IMR-90 (cell line): ENCODE results near the gene DCTD. TPM values are rescaled to one million over a fixed set of nuclear protein-coding genes. Genes with fewer than 3 reads are reported as not detected.

ENCODE experiments used
- ATAC-seq: fragments of 200-7000 bp; cut with Tn5 transposase; 2 replicates; pipeline ENCODE4 v1.9.1; 2020; ENCODE audit warnings: low read depth, mild to moderate bottlenecking, moderate library complexity
- BruUV-seq: library from RNA; stranded (reverse); fragments of 400-500 nt; replicated peaks from 2 replicates; lab custom pipeline; 2021; lab: Mats Ljungman, UMichigan
- CTCF ChIA-PET: fragments of 300-600 bp; formaldehyde crosslinking; extraction: SDS; loops from one replicate; lab custom pipeline; 2021; ENCODE audit warnings: antibody characterized with exemption; lab: Yijun Ruan, JAX
- POLR2A ChIA-PET: fragments of 300-600 bp; sonication (Branson Sonifier 250); formaldehyde crosslinking; loops from one replicate; lab custom pipeline; 2022; ENCODE audit warnings: antibody characterized with exemption; ENCODE audit not compliant: unreplicated experiment; lab: Charles Lee
- DNase-seq: peaks from one replicate; pipeline ENCODE4 v3.0.0; 2013
- H2AFZ ChIP-seq: replicated peaks from 2 replicates; pipeline ENCODE3; 2013; ENCODE audit warnings: low read length, mild to moderate bottlenecking; ENCODE audit not compliant: poor library complexity
- H2AK5ac ChIP-seq: 2 replicates; pipeline ENCODE4 v1.6.1; 2013; ENCODE audit warnings: low read depth, low read length, inconsistent platforms
- H2AK9ac ChIP-seq: replicated peaks from 2 replicates; pipeline ENCODE3; 2013; ENCODE audit warnings: mild to moderate bottlenecking, low read depth, low read length, moderate library complexity; ENCODE audit not compliant: poor library complexity
- H2BK120ac ChIP-seq: 2 replicates; pipeline ENCODE4 v1.6.1; 2013; ENCODE audit warnings: low read depth, low read length, inconsistent platforms
- H2BK15ac ChIP-seq: 3 replicates; pipeline ENCODE4 v1.6.1; 2013; ENCODE audit warnings: low read depth, low read length, inconsistent platforms
- H2BK20ac ChIP-seq: 2 replicates; pipeline ENCODE4 v1.6.1; 2013; ENCODE audit warnings: low read depth, mild to moderate bottlenecking, inconsistent platforms, low read length, moderate library complexity
- H2BK5ac ChIP-seq: 2 replicates; pipeline ENCODE4 v1.6.1; 2013; ENCODE audit warnings: mild to moderate bottlenecking, low read depth, low read length, inconsistent platforms; ENCODE audit not compliant: poor library complexity, severe bottlenecking
- H3K14ac ChIP-seq: replicated peaks from 2 replicates; pipeline ENCODE4 v1.6.1; 2013; ENCODE audit warnings: low read depth, low read length, inconsistent platforms
- H3K18ac ChIP-seq: 2 replicates; pipeline ENCODE4 v1.6.1; 2013; ENCODE audit warnings: low read depth, low read length, control low read depth
- H3K23ac ChIP-seq: 2 replicates; pipeline ENCODE4 v1.6.1; 2013; ENCODE audit warnings: low read depth, low read length, inconsistent platforms
- H3K27ac ChIP-seq: 2 replicates; pipeline ENCODE4 v1.5.1; 2013; ENCODE audit warnings: mild to moderate bottlenecking, control low read depth, low read length; ENCODE audit not compliant: insufficient read depth
- H3K27me3 ChIP-seq: 2 replicates; pipeline ENCODE4 v1.6.1; 2013; ENCODE audit warnings: low read length; ENCODE audit not compliant: control insufficient read depth, insufficient read depth
- H3K36me3 ChIP-seq: 2 replicates; pipeline ENCODE4 v1.6.1; 2013; ENCODE audit warnings: low read length, mixed read lengths; ENCODE audit not compliant: control insufficient read depth, insufficient read depth
- H3K4ac ChIP-seq: 2 replicates; pipeline ENCODE4 v1.6.1; 2013; ENCODE audit warnings: low read depth, low read length, inconsistent platforms
- H3K4me1 ChIP-seq: 2 replicates; pipeline ENCODE4 v1.6.1; 2013; ENCODE audit warnings: low read length, mixed read lengths; ENCODE audit not compliant: control insufficient read depth, insufficient read depth
- H3K4me2 ChIP-seq: 2 replicates; pipeline ENCODE4 v1.6.1; 2013; ENCODE audit warnings: low read depth, mild to moderate bottlenecking, control low read depth, low read length, moderate library complexity
- H3K4me3 ChIP-seq: 2 replicates; pipeline ENCODE4 v1.5.1; 2013; ENCODE audit warnings: low read depth, mild to moderate bottlenecking, control low read depth, low read length, moderate library complexity; ENCODE audit not compliant: insufficient read depth
- H3K56ac ChIP-seq: 2 replicates; pipeline ENCODE4 v1.6.1; 2013; ENCODE audit warnings: low read length, inconsistent platforms; ENCODE audit not compliant: insufficient read depth; ENCODE audit errors: extremely low read depth
- H3K79me1 ChIP-seq, 2 experiments: 2 replicates each; pipeline ENCODE4 v1.6.1; 2013; ENCODE audit warnings: low read length in 2 of 2, inconsistent platforms in 1 of 2, low read depth in 1 of 2
- H3K9ac ChIP-seq: 2 replicates; pipeline ENCODE4 v1.6.1; 2013; ENCODE audit warnings: low read depth, low read length, control low read depth
- H3K9me1 ChIP-seq: 2 replicates; pipeline ENCODE4 v1.6.1; 2013; ENCODE audit warnings: low read length, inconsistent platforms; ENCODE audit not compliant: insufficient read depth
- H3K9me3 ChIP-seq: 2 replicates; pipeline ENCODE4 v1.6.1; 2013; ENCODE audit warnings: low read length; ENCODE audit not compliant: control insufficient read depth, insufficient read depth
- H4K20me1 ChIP-seq: 2 replicates; pipeline ENCODE4 v1.6.1; 2013; ENCODE audit warnings: low read length, inconsistent platforms; ENCODE audit not compliant: insufficient read depth
- H4K5ac ChIP-seq: 2 replicates; pipeline ENCODE4 v1.6.1; 2013; ENCODE audit warnings: mild to moderate bottlenecking, low read depth, low read length, control low read depth
- H4K8ac ChIP-seq, 2 experiments: 2 replicates each; pipeline ENCODE4 v1.6.1; 2013; ENCODE audit warnings: low read depth in 2 of 2, low read length in 2 of 2, control low read depth in 1 of 2, inconsistent platforms in 1 of 2
- H4K91ac ChIP-seq: 2 replicates; pipeline ENCODE4 v1.6.1; 2013; ENCODE audit warnings: low read depth, low read length, inconsistent platforms; ENCODE audit not compliant: insufficient read depth
- BHLHE40 ChIP-seq: fragments of 150-350 bp; IDR thresholded peaks from 2 replicates; pipeline ENCODE4 v1.6.1; 2016; ENCODE audit warnings: mild to moderate bottlenecking, low read depth, low read length
- CEBPB ChIP-seq: IDR thresholded peaks from 2 replicates; pipeline ENCODE4 v1.6.1; 2012; ENCODE audit warnings: low read depth, low read length, improper control_type of control experiment
- CHD1 ChIP-seq: IDR thresholded peaks from 2 replicates; pipeline ENCODE4 v1.6.1; 2012; ENCODE audit warnings: low read depth, low read length, improper control_type of control experiment
- NFE2L2 ChIP-seq: fragments of 150-350 bp; IDR thresholded peaks from 2 replicates; pipeline ENCODE4 v1.6.1; 2016; ENCODE audit warnings: low read depth, mild to moderate bottlenecking, low read length
- SMC3 ChIP-seq: fragments of 150-350 bp; IDR thresholded peaks from 2 replicates; pipeline ENCODE4 v1.6.1; 2016; ENCODE audit warnings: low read depth, mild to moderate bottlenecking, antibody characterized with exemption, low read length, moderate library complexity
- WGBS, 2 experiments: methylation state at CpG; one replicate each; pipeline versions ENCODE4 v1.1.5 to v1.1.7; 2013; ENCODE audit warnings: missing lambda C conversion rate in 2 of 2; ENCODE audit not compliant: insufficient read length in 1 of 2; ENCODE audit errors: extremely low coverage in 2 of 2; 5-methylcytosine and 5-hydroxymethylcytosine counted together
- dilution Hi-C: fragments of 300-500 bp; cut with HindIII; formaldehyde crosslinking; loops from one replicate; pipeline ENCODE4 v1.14.3; 2018; ENCODE audit warnings: low sequenced_read_pairs; ENCODE audit not compliant: unreplicated experiment
- in situ Hi-C: fragments of 300-500 bp; cut with MboI; formaldehyde crosslinking; loops from 3 replicates; pipeline ENCODE4 v1.14.3; 2019; ENCODE audit warnings: low sequenced_read_pairs, inconsistent platforms, mixed read lengths
- intact Hi-C: fragments of 100-400 bp; cut with micrococcal nuclease; formaldehyde crosslinking; loops from 2 replicates; pipeline ENCODE4 v1.10.0; 2022
- polyA plus RNA-seq, 3 experiments: library from polyadenylated mRNA; depleted of rRNA; stranded (reverse); fragments of >200 nt; gene quantifications; 2 replicates each; pipeline ENCODE4 v1.2.3, GENCODE V29; 2012; ENCODE audit warnings: low replicate concordance in 1 of 3
- total RNA-seq: library from RNA; depleted of rRNA; stranded (reverse); fragments of >200 nt; gene quantifications from 2 replicates; pipeline ENCODE4 v1.2.3, GENCODE V29; 2012

Gene DCTD
- total and polyA plus RNA-seq, 2 of the 4 experiments (the other 2 are of a cell fraction) = 90.3 to 127 TPM

- Histone ChIP-seq H3K56ac (peak overlapping the region; percentile 21; the same call in 1 of the 2 replicates), H3K9me1 (peaks cover 19% of the 10 kb centered on the region), H3K4me2 (peak overlapping the region; percentile 63), H4K91ac (peak overlapping the region; percentile 54), H3K18ac (peak overlapping the region; percentile 21; the same call in 1 of the 2 replicates), H3K4me1 (peaks cover 13% of the 10 kb centered on the region), H2AK5ac (no peak overlapping the region), H3K4me3 (peak overlapping the region; percentile 1; the same call in 1 of the 2 replicates), H3K27ac (no peak overlapping the region), H3K14ac (peak overlapping the region; percentile 63), H2AFZ (peak overlapping the region; percentile 52), H3K9ac (no peak overlapping the region; the same call in 1 of the 2 replicates), H3K36me3 (no peaks in the 10 kb centered on the region), H2AK9ac (no peak overlapping the region), H4K5ac (no peak overlapping the region), H3K79me1 (0 out of 4 replicates have a peak, but pooled peaks cover 0 to 7% of the 10 kb centered on the region in 2 experiments), H3K9me3 (no peaks in the 10 kb centered on the region), H3K23ac (peak overlapping the region; percentile 78), H2BK15ac (peak overlapping the region; percentile 87; the same call in 2 of the 3 replicates), H3K4ac (peak overlapping the region; percentile 5), H3K27me3 (no peaks in the 10 kb centered on the region), H2BK5ac (peak overlapping the region; percentile 86), H4K20me1 (no peaks in the 10 kb centered on the region), H2BK20ac (peak overlapping the region; percentile 28), H2BK120ac (peak overlapping the region; percentile 28), H4K8ac (peak overlapping the region; percentile 17 to 23; a peak in 3 of 4 replicates)
- in situ Hi-C loops (no loop called here), dilution Hi-C loops (loop anchor here (25.0 kb wide), 1 partner anchor 340 kb away; no protein-coding TSS in a partner anchor), intact Hi-C loops (loop anchor here (5.0 to 10.0 kb wide), 6 partner anchors 468 to 1358 kb away; partner anchors contain the start of gene TENM3)
- BruUV-seq = no TSS peak
- peak; percentile 38 for ATAC-seq
- ChIA-PET CTCF (interaction anchor here (0.9 to 1.4 kb wide), 3 partner anchors 10 to 444 kb away, joined by 3 read pairs; no protein-coding TSS in a partner anchor), POLR2A (interaction anchor here (0.6 kb wide), 1 partner anchor 11 kb away, joined by 9 read pairs; no protein-coding TSS in a partner anchor)
- TF ChIP-seq NFE2L2 (no peak), SMC3 (no peak), BHLHE40 (peak; percentile 68), CEBPB (peak; percentile 58), CHD1 (no peak)
- DNase-seq = peak; percentile 84
- WGBS, 2 experiments = 10% methylated on average over 2 of the region's 13 CpGs; no CpG with 5 or more reads in 1 of the 2 experiments
These were observed 5.5 kb upstream of the DCTD start for GRCh38 chr4:182922501-182923284.
